Breast epithelium (tissue), 3 donors: ENCODE results near the gene OR52R1.

Experiments
- POLR2AphosphoS5 ChIP-seq, 3 donors: sonication (generic); formaldehyde crosslinking; IDR thresholded peaks; one replicate each; pipeline ENCODE4 v1.6.1; 2017; ENCODE audit warnings: antibody characterized with exemption in 3 of 3
- TF ChIP-seq, protein P1 (sequence below), 3 donors: fragments of 450-650 bp; IDR thresholded peaks; one replicate each; pipeline ENCODE4 v1.5.1; 2016 to 2017; ENCODE audit warnings: antibody characterized with exemption in 3 of 3, mild to moderate bottlenecking in 3 of 3, moderate library complexity in 3 of 3

DNA sequence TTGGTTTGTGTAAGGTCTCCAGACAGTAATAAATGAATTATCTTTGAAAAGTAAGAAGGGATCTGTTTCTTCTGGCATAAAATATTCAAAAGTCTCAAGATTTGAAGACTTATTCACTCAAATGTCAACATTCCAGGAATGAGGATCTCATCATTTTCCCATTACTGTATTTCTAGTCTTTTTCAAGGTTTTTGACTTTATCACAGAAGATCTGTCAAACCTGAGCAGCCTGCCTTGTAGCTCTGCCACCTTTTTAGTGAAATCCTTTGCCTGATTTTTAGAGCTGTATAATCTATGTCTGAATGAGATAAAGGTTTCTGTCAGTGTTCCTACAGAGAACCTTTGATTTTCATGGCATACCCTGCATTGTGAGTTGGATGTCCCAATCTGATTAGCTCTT, 21.0 kb upstream of the OR52R1 start:
- TF ChIP-seq, protein P1, sequence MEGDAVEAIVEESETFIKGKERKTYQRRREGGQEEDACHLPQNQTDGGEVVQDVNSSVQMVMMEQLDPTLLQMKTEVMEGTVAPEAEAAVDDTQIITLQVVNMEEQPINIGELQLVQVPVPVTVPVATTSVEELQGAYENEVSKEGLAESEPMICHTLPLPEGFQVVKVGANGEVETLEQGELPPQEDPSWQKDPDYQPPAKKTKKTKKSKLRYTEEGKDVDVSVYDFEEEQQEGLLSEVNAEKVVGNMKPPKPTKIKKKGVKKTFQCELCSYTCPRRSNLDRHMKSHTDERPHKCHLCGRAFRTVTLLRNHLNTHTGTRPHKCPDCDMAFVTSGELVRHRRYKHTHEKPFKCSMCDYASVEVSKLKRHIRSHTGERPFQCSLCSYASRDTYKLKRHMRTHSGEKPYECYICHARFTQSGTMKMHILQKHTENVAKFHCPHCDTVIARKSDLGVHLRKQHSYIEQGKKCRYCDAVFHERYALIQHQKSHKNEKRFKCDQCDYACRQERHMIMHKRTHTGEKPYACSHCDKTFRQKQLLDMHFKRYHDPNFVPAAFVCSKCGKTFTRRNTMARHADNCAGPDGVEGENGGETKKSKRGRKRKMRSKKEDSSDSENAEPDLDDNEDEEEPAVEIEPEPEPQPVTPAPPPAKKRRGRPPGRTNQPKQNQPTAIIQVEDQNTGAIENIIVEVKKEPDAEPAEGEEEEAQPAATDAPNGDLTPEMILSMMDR (IDR thresholded peaks at IDR 0.05): no peak
- TF ChIP-seq POLR2AphosphoS5 (IDR thresholded peaks at IDR 0.05): no peak
